AG04449 (cell line): ENCODE measurements around the gene HECTD4.
"Not testable (repeated sequence)": the region's sequence is repeated elsewhere in the genome, so short reads cannot be mapped to it uniquely, and the experiment has no call there.

Experiments
- CTCF ChIA-PET: fragments of 350-600 bp; formaldehyde crosslinking; extraction: SDS; loops from one replicate; lab custom pipeline; 2021; ENCODE audit warnings: antibody characterized with exemption; lab: Yijun Ruan, JAX
- POLR2A ChIA-PET: fragments of 400-600, 350-600 bp; formaldehyde crosslinking; extraction: SDS; loops from one replicate; lab custom pipeline; 2020; ENCODE audit warnings: antibody characterized with exemption, inconsistent platforms; lab: Yijun Ruan, JAX
- DNase-seq: peaks from one replicate; pipeline ENCODE4 v3.0.0-alpha.2; 2010; ENCODE audit warnings: low read depth, low spot score
- H3K4me3 ChIP-seq: 2 replicates; pipeline ENCODE4 v1.5.1; 2011; ENCODE audit warnings: low read depth, mild to moderate bottlenecking, control low read depth, low read length
- CTCF ChIP-seq: IDR thresholded peaks from one replicate; pipeline ENCODE4 v1.5.1; 2011; ENCODE audit warnings: mild to moderate bottlenecking, moderate library complexity, low read length, control low read depth, inconsistent platforms; ENCODE audit not compliant: insufficient read depth; ENCODE audit errors: missing control alignments

The HECTD4 gene

GRCh38 chr12:112236786-112237185 lies 145.4 kb downstream of the HECTD4 start:
- CTCF ChIA-PET: interaction anchor here (1.3 to 2.3 kb wide), 5 partner anchors 33 to 150 kb away, joined by 3 to 11 read pairs (median 3); no protein-coding TSS in a partner anchor
- POLR2A ChIA-PET: no interaction called here
- DNase-seq: no peak
- no peak for TF ChIP-seq CTCF
- no peak overlapping the region for H3K4me3 ChIP-seq

- H3K4me3 ChIP-seq: no peak overlapping the region
- no peak for DNase-seq
- ChIA-PET CTCF (interaction anchor here (1.3 to 2.3 kb wide), 5 partner anchors 33 to 150 kb away, joined by 3 to 11 read pairs (median 3); no protein-coding TSS in a partner anchor), POLR2A (no interaction called here)
- TF ChIP-seq CTCF: no peak
Observed at GRCh38 chr12:112236386-112236785, 145.8 kb downstream of the HECTD4 start.

GRCh38 chr12:112234303-112234702 lies 147.9 kb downstream of the HECTD4 start:
- ChIA-PET CTCF (interaction anchor here (0.9 to 2.3 kb wide), 3 partner anchors 9 to 35 kb away, joined by 3 to 11 read pairs (median 5); no protein-coding TSS in a partner anchor), POLR2A (no interaction called here)
- H3K4me3 ChIP-seq: no peak overlapping the region
- no peak for TF ChIP-seq CTCF
- no peak for DNase-seq

DNA sequence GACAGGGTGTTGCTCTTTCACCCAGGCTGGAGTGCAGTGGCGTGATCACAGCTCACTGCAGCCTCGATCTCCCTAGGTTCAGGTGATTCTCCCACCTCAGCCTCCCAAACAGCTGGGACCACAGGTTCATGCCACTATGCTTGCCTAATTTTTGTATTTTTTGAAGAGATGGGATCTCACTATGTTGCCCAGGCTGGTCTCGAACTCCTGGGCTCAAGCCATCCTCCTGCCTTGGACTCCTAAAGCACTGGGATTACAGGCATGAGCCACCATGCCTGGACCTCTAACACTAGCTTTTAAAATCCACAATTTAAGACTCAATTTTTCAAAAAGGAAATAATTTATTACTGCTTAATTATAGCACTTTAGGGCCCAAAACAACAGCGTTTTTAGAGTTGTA lies 149.0 kb downstream of the HECTD4 start:
- CTCF ChIA-PET: no interaction called here

GRCh38 chr12:112230136-112230535 lies 152.1 kb downstream of the HECTD4 start:
- POLR2A ChIA-PET: no interaction called here
- no peak for TF ChIP-seq CTCF
- CTCF ChIA-PET: interaction anchor here (0.9 to 1.2 kb wide), 3 partner anchors 12 to 157 kb away, joined by 3 to 5 read pairs (median 3); no protein-coding TSS in a partner anchor
- H3K4me3 ChIP-seq: no peak overlapping the region
- DNase-seq: no peak

More for the DNA sequence above, 149.0 kb downstream of the HECTD4 start:
- POLR2A ChIA-PET: no interaction called here
- DNase-seq: no peak
- H3K4me3 ChIP-seq: no peak overlapping the region
- TF ChIP-seq CTCF: no peak

- TF ChIP-seq CTCF: no peak
- CTCF ChIA-PET: interaction anchor here (0.6 to 3.1 kb wide), 2 partner anchors 27 to 160 kb away, joined by 3 to 12 read pairs; no protein-coding TSS in a partner anchor
- POLR2A ChIA-PET: no interaction called here
- no peak overlapping the region for H3K4me3 ChIP-seq
- no peak for DNase-seq
Observed at GRCh38 chr12:112226768-112227167, 155.5 kb downstream of the HECTD4 start.

GRCh38 chr12:112220628-112221027 lies 161.6 kb downstream of the HECTD4 start:
- H3K4me3 ChIP-seq, CTCF ChIA-PET, POLR2A ChIA-PET, DNase-seq: not testable (repeated sequence)
